ENCODE measurements around the gene NIPSNAP3A. TPM values are rescaled to one million over a fixed set of nuclear protein-coding genes. Genes with fewer than 3 reads are reported as not detected.

NIPSNAP3A gene
- total RNA-seq, 1 experiment from 2014 or later, result 6.9 TPM

DNA sequence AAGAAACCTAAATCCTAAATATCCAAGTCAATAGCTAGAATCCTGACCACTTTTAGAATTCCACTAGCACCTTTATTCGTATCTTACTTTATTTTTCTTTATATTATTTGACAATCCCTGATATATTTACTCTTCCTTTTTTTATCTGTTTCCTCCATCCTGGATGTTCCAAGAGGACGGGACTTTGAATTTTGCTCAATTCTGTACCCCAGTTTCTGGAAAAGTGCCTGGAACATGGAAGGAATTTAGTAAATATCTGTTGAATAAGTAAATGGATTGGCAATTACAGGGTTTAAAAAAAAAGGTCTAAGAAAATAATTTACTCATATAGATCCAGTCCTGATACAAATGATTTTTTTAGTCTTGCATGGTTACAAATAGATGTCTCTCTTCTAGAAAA is 1.2 kb upstream of the NIPSNAP3A start:
- POLR2A ChIA-PET, result no interaction called here
- no peaks in the 10 kb centered on the region for H3K27me3 ChIP-seq (ENCODE audit: insufficient read depth, low read length)
- no peak overlapping the region for H3K27ac ChIP-seq (ENCODE audit: low read depth, low read length)
- intact Hi-C loops (cut with micrococcal nuclease), result no loop called here
- H2AFZ ChIP-seq (ENCODE audit: low read depth, low read length, poor library complexity, severe bottlenecking), result no peak overlapping the region
- H3K79me2 ChIP-seq (ENCODE audit: insufficient read depth, low read length), result no peaks in the 10 kb centered on the region
- H3K9ac ChIP-seq (ENCODE audit: low read length), result no peak overlapping the region
- ATAC-seq (no peak), DNase-seq (ENCODE audit: low read depth, low spot score) (no peak)
- TF ChIP-seq, protein P1, sequence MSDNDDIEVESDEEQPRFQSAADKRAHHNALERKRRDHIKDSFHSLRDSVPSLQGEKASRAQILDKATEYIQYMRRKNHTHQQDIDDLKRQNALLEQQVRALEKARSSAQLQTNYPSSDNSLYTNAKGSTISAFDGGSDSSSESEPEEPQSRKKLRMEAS (IDR thresholded peaks at IDR 0.05), result no peak
- TF ChIP-seq FOSL1 (IDR thresholded peaks at IDR 0.05; ENCODE audit: low read depth) (no peak), SRF (IDR thresholded peaks at IDR 0.05; ENCODE audit: low read depth) (no peak), SIN3A (IDR thresholded peaks at IDR 0.05; ENCODE audit: low read depth) (no peak), EZH2 (IDR thresholded peaks at IDR 0.05) (no peak), EGR1 (IDR thresholded peaks at IDR 0.05; ENCODE audit: low read depth) (no peak), POLR2A (IDR thresholded peaks at IDR 0.05; ENCODE audit: borderline replicate concordance, extremely low read depth, insufficient read depth, insufficient read length) (no peak), ZFX (IDR thresholded peaks at IDR 0.05) (no peak), EZH2phosphoT487 (IDR thresholded peaks at IDR 0.05; ENCODE audit: borderline replicate concordance) (no peak), SP1 (IDR thresholded peaks at IDR 0.05; ENCODE audit: low read depth) (no peak), CEBPB (IDR thresholded peaks at IDR 0.05; ENCODE audit: low read depth) (no peak), ZNF274 (IDR thresholded peaks at IDR 0.05; ENCODE audit: low read depth, low read length) (no peak), RAD21 (IDR thresholded peaks at IDR 0.05; ENCODE audit: low read depth) (no peak), CBX3 (IDR thresholded peaks at IDR 0.05; ENCODE audit: low read depth) (no peak)
- TF ChIP-seq, protein P2, sequence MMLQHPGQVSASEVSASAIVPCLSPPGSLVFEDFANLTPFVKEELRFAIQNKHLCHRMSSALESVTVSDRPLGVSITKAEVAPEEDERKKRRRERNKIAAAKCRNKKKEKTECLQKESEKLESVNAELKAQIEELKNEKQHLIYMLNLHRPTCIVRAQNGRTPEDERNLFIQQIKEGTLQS (IDR thresholded peaks at IDR 0.05), result no peak
- TF ChIP-seq, protein P3, sequence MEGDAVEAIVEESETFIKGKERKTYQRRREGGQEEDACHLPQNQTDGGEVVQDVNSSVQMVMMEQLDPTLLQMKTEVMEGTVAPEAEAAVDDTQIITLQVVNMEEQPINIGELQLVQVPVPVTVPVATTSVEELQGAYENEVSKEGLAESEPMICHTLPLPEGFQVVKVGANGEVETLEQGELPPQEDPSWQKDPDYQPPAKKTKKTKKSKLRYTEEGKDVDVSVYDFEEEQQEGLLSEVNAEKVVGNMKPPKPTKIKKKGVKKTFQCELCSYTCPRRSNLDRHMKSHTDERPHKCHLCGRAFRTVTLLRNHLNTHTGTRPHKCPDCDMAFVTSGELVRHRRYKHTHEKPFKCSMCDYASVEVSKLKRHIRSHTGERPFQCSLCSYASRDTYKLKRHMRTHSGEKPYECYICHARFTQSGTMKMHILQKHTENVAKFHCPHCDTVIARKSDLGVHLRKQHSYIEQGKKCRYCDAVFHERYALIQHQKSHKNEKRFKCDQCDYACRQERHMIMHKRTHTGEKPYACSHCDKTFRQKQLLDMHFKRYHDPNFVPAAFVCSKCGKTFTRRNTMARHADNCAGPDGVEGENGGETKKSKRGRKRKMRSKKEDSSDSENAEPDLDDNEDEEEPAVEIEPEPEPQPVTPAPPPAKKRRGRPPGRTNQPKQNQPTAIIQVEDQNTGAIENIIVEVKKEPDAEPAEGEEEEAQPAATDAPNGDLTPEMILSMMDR (IDR thresholded peaks at IDR 0.05 in 2 of 3, conservative IDR thresholded peaks at IDR 0.05 in 1 of 3; ENCODE audit: borderline replicate concordance in 1 of 3, insufficient read depth in 1 of 3, low read depth in 2 of 3, low read length in 2 of 3), result no peak
- no peak overlapping the region for H3K4me3 ChIP-seq (replicated peaks in 1 of 2; ENCODE audit: low read depth in 1 of 2, low read length in 2 of 2)
- no peaks in the 10 kb centered on the region for H3K9me3 ChIP-seq (ENCODE audit: control insufficient read depth in 1 of 2, insufficient read depth in 1 of 2, low read depth in 1 of 2, low read length in 2 of 2)
- no peak overlapping the region for H3K4me2 ChIP-seq (ENCODE audit: low read length)
- H3K4me1 ChIP-seq (ENCODE audit: control insufficient read depth in 1 of 2, insufficient read depth in 2 of 2, low read length in 2 of 2), result peaks cover 3 to 10% of the 10 kb centered on the region in 2 experiments; a peak in 3 of 4 replicates
- no peaks in the 10 kb centered on the region for H3K9me2 ChIP-seq (ENCODE audit: insufficient read depth)
- CTCF ChIA-PET, result no interaction called here
- RAD21 ChIA-PET (ENCODE audit: low non-redundant PET in 1 of 2, low total read pairs in 2 of 2, uncharacterized antibody in 2 of 2, unreplicated experiment in 2 of 2), result no interaction called here
- BruUV-seq (replicated peaks), result no TSS peak
- H4K20me1 ChIP-seq (ENCODE audit: insufficient read depth), result no peaks in the 10 kb centered on the region
- H3K36me3 ChIP-seq (ENCODE audit: control insufficient read depth in 1 of 2, insufficient read depth in 2 of 2, low read length in 2 of 2), result no peaks in the 10 kb centered on the region

All from HCT116 (cell line).